ENCODE data around the gene LINC01488.

GRCh38 chr11:69454018-69454417 is 27.4 kb upstream of the LINC01488 start:
- TF ChIP-seq ZNF19 (tag by site-specific recombination; IDR thresholded peaks at IDR 0.05; ENCODE audit: low read depth) (no peak), ZNF311 (tag by site-specific recombination; IDR thresholded peaks at IDR 0.05; ENCODE audit: borderline replicate concordance) (no peak), ZNF776 (tag by site-specific recombination; IDR thresholded peaks at IDR 0.05; ENCODE audit: borderline replicate concordance) (no peak), CTCF (tag by site-specific recombination; IDR thresholded peaks at IDR 0.05) (no peak), ZBTB17 (tag by site-specific recombination; IDR thresholded peaks at IDR 0.05) (no peak), WT1 (tag by site-specific recombination; IDR thresholded peaks at IDR 0.05) (no peak), ELK4 (IDR thresholded peaks at IDR 0.05; ENCODE audit: borderline replicate concordance, low read depth, low read length) (no peak), ZNF629 (tag by site-specific recombination; IDR thresholded peaks at IDR 0.05) (no peak), ZNF274 (IDR thresholded peaks at IDR 0.05; ENCODE audit: low read length) (no peak), ZNF274 (tag by site-specific recombination; IDR thresholded peaks at IDR 0.05; ENCODE audit: borderline replicate concordance) (no peak)
